Kidney epithelial cell (primary cell): ENCODE data around the gene PCSK5. TPM values are rescaled to one million over a fixed set of nuclear protein-coding genes. Genes with fewer than 3 reads are reported as not detected.

Source experiments
- DNase-seq: peaks from one replicate; pipeline ENCODE4 v3.0.0-alpha.2; 2010; ENCODE audit warnings: low read depth
- H3K27me3 ChIP-seq: 2 replicates; pipeline ENCODE4 v1.6.0; 2011; ENCODE audit warnings: low read length; ENCODE audit not compliant: control insufficient read depth, insufficient read depth
- H3K36me3 ChIP-seq: 2 replicates; pipeline ENCODE4 v1.5.1; 2011; ENCODE audit warnings: low read length; ENCODE audit not compliant: control insufficient read depth, insufficient read depth
- H3K4me3 ChIP-seq: 2 replicates; pipeline ENCODE4 v1.5.1; 2011; ENCODE audit warnings: low read depth, mild to moderate bottlenecking, control low read depth, low read length
- total RNA-seq: library from RNA; depleted of rRNA; stranded (reverse); fragments of >200 nt; gene quantifications from 2 replicates; pipeline ENCODE4 v1.2.3, GENCODE V29; 2015
- TF ChIP-seq, protein P1 (sequence below): IDR thresholded peaks from 2 replicates; pipeline ENCODE4 v1.5.1; 2011; ENCODE audit warnings: mild to moderate bottlenecking, moderate library complexity, low read length, control low read depth, inconsistent platforms; ENCODE audit not compliant: insufficient read depth, poor library complexity, severe bottlenecking

PCSK5 gene
- total RNA-seq, 1 donor from 2014 or later: 3.8 TPM

DNA sequence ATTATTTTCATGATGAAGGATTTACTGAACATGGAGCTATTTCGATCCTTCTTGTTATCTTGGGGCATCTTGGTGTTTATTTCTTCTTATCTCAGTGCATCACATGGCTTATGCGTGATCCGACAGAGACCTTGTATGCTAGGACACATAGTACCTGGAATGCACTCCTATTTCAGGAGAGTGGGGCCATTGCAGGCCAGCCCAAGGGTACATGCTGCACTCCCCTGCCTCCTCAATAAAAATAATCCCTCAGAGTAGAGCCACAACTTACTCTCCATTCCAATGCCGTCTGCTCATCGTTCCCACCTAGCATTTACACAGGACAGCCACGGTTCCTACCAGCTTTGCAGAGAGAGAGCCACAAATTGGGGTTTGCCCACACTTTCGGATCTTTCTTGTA is 43.5 kb downstream of the PCSK5 start:
- TF ChIP-seq, protein P1, sequence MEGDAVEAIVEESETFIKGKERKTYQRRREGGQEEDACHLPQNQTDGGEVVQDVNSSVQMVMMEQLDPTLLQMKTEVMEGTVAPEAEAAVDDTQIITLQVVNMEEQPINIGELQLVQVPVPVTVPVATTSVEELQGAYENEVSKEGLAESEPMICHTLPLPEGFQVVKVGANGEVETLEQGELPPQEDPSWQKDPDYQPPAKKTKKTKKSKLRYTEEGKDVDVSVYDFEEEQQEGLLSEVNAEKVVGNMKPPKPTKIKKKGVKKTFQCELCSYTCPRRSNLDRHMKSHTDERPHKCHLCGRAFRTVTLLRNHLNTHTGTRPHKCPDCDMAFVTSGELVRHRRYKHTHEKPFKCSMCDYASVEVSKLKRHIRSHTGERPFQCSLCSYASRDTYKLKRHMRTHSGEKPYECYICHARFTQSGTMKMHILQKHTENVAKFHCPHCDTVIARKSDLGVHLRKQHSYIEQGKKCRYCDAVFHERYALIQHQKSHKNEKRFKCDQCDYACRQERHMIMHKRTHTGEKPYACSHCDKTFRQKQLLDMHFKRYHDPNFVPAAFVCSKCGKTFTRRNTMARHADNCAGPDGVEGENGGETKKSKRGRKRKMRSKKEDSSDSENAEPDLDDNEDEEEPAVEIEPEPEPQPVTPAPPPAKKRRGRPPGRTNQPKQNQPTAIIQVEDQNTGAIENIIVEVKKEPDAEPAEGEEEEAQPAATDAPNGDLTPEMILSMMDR: no peak
- DNase-seq: no peak
- no peaks in the 10 kb centered on the region for H3K36me3 ChIP-seq
- no peak overlapping the region for H3K4me3 ChIP-seq
- H3K27me3 ChIP-seq: no peaks in the 10 kb centered on the region

DNA sequence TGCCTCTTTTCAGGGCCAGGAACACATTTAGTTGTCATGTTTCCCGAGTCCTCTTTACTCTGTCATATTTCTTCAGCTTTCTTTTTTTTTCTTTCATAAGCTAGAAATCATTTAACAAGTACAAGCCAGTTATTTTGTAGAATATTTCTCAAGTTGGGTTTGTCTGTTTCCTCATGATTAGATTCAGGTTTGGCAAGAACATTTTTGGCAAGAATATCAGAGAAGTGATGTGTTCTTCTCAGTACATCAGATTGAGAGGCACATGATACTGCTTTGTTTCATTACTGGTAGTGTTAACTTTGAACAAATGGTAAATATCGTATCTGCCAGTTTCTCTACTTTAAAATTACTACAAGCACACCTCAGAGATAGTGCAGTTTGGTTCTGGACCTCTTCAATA is 45.1 kb downstream of the PCSK5 start:
- no peak for DNase-seq
- TF ChIP-seq, protein P1: no peak
- Histone ChIP-seq H3K27me3 (no peaks in the 10 kb centered on the region), H3K36me3 (no peaks in the 10 kb centered on the region), H3K4me3 (no peak overlapping the region)

DNA sequence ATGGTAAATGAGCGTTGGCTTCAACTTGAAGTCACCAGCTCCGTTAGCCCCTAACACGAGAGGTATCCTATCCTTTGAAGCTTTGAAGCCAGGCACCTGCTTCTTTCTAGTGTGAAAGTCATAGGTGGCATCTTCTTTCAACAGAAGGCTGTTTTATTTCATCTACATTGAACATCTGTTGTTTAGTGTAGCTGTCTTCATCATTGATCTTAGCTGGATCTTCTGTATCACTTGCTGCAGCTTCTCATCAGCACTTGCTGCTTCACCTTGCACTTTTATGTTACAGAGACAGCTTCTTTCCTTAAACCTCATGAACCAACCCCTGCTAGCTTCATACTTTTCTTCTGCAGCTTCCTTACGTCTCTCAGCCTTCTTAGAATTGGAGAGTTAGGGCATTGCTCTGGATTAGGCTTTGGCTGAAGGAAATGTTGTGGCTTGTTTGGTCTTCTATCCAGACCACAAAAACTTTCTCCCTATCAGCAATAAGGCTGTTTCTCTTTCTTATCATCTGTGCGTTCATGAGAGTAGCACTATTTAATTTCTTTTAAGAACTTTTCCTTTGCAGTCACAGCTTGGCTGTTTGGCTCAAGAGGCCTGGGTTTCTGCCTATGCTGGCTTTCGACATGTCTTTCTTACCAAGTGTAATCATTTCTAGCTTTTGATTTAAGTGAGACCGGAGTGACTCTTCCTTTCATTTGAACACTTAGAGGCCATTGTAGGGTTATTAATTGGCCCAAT is 47.2 kb downstream of the PCSK5 start:
- TF ChIP-seq, protein P1: no peak
- no peak for DNase-seq
- H3K36me3 ChIP-seq: no peaks in the 10 kb centered on the region

DNA sequence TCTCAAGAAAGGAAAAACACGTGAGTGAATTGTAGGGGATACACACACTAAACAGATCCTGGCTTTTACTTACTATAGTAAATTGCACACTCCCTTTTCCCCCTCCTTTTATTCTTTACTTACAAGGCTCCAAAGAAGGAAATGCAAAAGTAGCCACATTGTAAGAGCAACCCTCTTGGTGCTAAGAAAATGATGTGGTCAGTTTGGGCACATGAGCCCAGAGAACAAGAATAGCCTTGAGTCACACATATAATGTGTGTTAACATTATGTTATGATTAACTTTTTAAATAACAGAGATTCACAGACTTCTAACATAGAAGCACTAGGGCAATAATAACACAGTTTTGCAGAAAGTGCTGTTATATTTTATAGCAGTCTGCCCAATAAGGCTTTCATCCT is 48.5 kb downstream of the PCSK5 start:
- Histone ChIP-seq H3K36me3 (no peaks in the 10 kb centered on the region), H3K27me3 (no peaks in the 10 kb centered on the region), H3K4me3 (no peak overlapping the region)
- DNase-seq: no peak
- TF ChIP-seq, protein P1: no peak

More for the DNA sequence above, 47.2 kb downstream of the PCSK5 start:
- H3K4me3 ChIP-seq: no peak overlapping the region
- no peaks in the 10 kb centered on the region for H3K27me3 ChIP-seq

DNA sequence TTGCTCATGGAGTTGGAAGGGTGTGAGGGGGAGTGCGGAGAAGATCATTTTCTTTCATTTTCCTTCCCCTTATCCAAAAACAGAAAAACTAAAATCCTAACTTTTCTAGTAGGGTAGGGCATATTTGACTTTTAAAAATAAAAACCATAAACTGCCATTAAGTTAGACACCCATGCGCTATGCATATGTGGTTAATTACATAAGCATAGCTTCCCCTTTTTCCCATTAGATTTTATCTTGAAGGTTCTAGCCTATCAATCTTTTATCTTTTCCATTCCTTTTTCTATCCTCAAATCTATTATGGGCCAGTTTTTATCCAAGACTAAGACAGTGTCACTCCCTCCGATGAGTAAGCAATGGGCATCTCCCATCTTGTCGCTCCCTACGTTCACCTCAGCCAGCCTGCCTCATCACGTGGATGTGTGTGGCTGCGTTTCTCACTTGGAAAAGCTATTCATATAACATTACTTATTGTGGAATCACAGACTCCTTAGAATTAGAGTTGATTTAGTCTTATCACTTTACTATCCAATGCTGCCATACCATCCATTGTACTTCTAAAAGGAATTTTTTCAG is 49.2 kb downstream of the PCSK5 start:
- TF ChIP-seq, protein P1: no peak
- H3K27me3 ChIP-seq: no peaks in the 10 kb centered on the region
- DNase-seq: no peak

More for the DNA sequence above, 49.2 kb downstream of the PCSK5 start:
- Histone ChIP-seq H3K36me3 (no peaks in the 10 kb centered on the region), H3K4me3 (no peak overlapping the region)
